Measurements from ENCODE around the gene MICB. TPM values are rescaled to one million over a fixed set of nuclear protein-coding genes. Genes with fewer than 3 reads are reported as not detected.
A peak's percentile ranks its signal among the peaks of the same experiment; 100 is the strongest.

Gene MICB
- total RNA-seq, 1 donor from 2014 or later = 1.1 TPM

DNA sequence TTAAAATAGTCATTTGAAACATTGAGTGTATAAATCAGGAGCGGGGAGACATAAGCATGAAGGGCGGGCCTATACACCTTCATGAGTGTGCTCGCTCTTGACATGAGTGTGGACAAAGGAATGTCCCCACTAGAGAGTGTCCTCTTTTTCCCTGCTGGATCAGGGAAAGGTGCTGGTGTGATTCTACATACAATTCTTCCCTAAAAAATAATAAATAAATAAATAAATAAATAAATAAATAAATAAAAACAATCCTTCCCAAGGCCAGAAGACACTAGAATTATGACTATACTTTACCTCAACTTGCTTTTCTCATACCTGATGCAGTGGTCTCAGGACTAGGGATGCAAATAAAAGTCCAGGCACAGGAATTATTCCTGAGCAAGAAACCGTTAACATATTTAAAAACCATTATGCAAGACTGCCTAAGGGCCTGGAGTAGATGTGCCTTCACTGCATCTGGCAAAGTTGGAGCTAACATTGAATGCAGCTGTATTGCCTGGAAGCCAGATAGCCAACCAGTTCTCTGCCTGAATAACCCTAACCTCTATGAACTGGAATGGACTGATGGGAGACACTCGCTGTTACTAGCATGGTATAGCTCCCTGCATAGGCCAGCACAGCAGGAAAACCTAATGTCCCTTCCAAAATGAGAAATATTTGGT, 37.5 kb upstream of the MICB start:
- peaks cover 32% of the 10 kb centered on the region for H3K4me1 ChIP-seq
- H3K4me3 ChIP-seq = no peak overlapping the region
- TF ChIP-seq, protein P1, sequence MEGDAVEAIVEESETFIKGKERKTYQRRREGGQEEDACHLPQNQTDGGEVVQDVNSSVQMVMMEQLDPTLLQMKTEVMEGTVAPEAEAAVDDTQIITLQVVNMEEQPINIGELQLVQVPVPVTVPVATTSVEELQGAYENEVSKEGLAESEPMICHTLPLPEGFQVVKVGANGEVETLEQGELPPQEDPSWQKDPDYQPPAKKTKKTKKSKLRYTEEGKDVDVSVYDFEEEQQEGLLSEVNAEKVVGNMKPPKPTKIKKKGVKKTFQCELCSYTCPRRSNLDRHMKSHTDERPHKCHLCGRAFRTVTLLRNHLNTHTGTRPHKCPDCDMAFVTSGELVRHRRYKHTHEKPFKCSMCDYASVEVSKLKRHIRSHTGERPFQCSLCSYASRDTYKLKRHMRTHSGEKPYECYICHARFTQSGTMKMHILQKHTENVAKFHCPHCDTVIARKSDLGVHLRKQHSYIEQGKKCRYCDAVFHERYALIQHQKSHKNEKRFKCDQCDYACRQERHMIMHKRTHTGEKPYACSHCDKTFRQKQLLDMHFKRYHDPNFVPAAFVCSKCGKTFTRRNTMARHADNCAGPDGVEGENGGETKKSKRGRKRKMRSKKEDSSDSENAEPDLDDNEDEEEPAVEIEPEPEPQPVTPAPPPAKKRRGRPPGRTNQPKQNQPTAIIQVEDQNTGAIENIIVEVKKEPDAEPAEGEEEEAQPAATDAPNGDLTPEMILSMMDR (IDR thresholded peaks at IDR 0.05; ENCODE audit: borderline replicate concordance) = no peak
- no peak for DNase-seq
- no peaks in the 10 kb centered on the region for H3K36me3 ChIP-seq
- no peaks in the 10 kb centered on the region for H3K9me3 ChIP-seq (replicated peaks)
- intact Hi-C loops (cut with micrococcal nuclease) = no loop called here
- no peak overlapping the region for H3K27ac ChIP-seq (replicated peaks)
- no peaks in the 10 kb centered on the region for H3K27me3 ChIP-seq (ENCODE audit: low read depth)

DNA sequence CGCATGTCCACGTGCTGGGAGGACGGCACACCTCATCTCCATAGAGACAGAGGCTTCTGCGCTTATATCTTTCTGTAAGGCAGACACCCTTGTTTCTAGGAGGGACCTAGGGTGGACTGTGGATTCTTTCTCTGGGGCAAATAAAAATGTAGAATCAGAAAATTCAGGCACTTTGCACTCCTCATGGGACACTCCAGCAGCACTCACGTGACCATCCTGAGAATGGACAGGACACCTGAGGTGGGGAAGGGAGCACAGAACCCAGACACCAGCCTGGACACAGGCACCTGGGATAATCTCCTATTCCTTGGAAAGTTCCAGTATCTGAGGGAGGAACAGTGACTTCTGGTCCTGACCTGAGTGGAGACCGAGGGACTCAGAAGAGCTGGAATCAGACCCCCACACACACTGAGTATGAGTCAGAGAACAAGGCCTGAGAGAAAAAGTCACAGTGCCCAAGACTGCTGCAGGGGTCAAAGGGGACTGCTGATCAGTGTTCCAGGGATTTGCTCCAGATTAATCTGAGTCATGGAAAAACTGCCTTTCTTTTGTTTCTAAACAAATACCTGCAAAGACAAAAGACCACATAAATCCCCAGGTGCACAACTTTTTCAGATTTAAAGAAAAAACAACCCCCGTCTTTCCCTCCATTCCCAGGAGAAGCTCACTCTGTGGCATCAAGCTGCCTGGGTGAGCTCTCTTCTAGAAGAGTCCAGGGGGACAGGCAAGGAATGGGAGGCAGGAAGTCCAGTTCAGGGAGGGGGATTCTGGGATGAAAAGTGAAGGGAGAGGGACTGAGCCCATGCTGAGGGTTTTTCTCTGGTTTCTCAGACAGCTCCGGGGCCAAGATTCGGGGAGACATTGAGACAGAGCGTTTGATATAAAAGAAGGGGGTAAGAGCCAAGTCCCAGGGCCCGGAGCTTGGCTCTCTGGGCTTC, 35.6 kb upstream of the MICB start:
- no peaks in the 10 kb centered on the region for H3K27me3 ChIP-seq (ENCODE audit: low read depth)
- TF ChIP-seq, protein P1 (IDR thresholded peaks at IDR 0.05; ENCODE audit: borderline replicate concordance) = no peak
- peak overlapping the region; percentile 83 for H3K27ac ChIP-seq (replicated peaks)
- peak overlapping the region; percentile 70 for H3K4me3 ChIP-seq
- no peaks in the 10 kb centered on the region for H3K9me3 ChIP-seq (replicated peaks)
- intact Hi-C loops (cut with micrococcal nuclease) = no loop called here
- DNase-seq = no peak
- H3K36me3 ChIP-seq = no peaks in the 10 kb centered on the region
- H3K4me1 ChIP-seq = peaks cover 32% of the 10 kb centered on the region

GRCh38 chr6:31462964-31463870, 34.7 kb upstream of the MICB start:
- intact Hi-C loops (cut with micrococcal nuclease) = no loop called here
- Histone ChIP-seq H3K27ac (replicated peaks) (peak overlapping the region; percentile 83), H3K9me3 (replicated peaks) (no peaks in the 10 kb centered on the region), H3K4me3 (peak overlapping the region; percentile 70), H3K27me3 (ENCODE audit: low read depth) (no peaks in the 10 kb centered on the region), H3K36me3 (no peaks in the 10 kb centered on the region), H3K4me1 (peaks cover 32% of the 10 kb centered on the region)
- DNase-seq = peak; percentile 70
- TF ChIP-seq, protein P1 (IDR thresholded peaks at IDR 0.05; ENCODE audit: borderline replicate concordance) = no peak

DNA sequence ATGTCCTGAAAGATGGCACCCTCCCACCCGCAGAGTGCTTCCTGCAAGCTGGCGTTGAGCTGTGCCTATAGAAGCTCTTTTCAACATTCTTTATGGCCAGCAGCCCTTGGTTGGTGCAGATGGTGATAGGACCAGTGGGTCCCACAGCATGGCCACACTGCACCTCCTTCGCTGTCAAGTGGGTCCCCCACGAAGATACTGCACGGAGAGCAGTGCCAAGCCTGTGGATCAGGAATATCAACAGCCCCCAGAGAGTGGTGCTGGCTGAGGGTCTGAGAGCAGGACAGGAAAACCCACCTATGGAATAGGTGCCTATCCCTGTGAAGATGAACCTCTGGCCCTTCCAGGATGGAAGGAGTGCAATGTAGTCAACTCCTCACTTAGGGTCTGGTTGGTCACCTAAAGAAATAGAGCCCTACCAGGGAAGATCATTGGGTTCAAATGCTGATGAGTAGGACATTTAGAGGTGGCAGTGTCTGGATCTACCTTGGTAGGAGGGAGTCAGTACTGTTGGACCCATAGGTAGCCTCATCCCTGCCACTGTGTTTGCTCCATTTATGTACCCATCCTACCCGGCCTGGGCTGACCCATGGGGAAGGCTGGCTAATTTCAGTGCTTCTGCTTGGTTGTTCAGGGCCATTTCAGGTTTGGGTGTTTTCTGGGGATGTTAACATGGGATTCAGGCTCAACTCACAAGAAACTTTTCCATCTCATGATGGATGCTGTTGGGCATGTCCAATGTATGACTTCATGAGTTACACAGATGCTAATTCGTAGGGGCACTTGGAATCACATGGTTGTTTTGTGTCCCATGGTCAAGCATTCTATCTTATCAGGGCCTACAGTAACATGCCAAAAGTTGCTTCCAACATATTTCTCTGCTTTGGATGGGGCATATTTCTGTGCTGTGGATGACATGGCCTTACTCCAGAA, 33.4 kb upstream of the MICB start:
- peaks cover 32% of the 10 kb centered on the region for H3K4me1 ChIP-seq
- no peaks in the 10 kb centered on the region for H3K9me3 ChIP-seq (replicated peaks)
- DNase-seq = no peak
- intact Hi-C loops (cut with micrococcal nuclease) = no loop called here
- no peak overlapping the region for H3K27ac ChIP-seq (replicated peaks)
- TF ChIP-seq, protein P1 (IDR thresholded peaks at IDR 0.05; ENCODE audit: borderline replicate concordance) = no peak
- H3K36me3 ChIP-seq = no peaks in the 10 kb centered on the region
- peak overlapping the region; percentile 70 for H3K4me3 ChIP-seq
- no peaks in the 10 kb centered on the region for H3K27me3 ChIP-seq (ENCODE audit: low read depth)

Measured in left ventricle myocardium inferior (tissue), 1 donor.